GM18907 (cell line): ENCODE results near the gene PRPF38B.
"Not testable (repeated sequence)": the region's sequence is repeated elsewhere in the genome, so short reads cannot be mapped to it uniquely, and the experiment has no call there.

ENCODE experiments used
- ATAC-seq: cut with Tn5 transposase; IDR thresholded peaks from one replicate; pipeline ENCODE4 v1.9.1; 2021; ENCODE audit warnings: mild to moderate bottlenecking, moderate library complexity; ENCODE audit not compliant: unreplicated experiment

The PRPF38B gene

DNA sequence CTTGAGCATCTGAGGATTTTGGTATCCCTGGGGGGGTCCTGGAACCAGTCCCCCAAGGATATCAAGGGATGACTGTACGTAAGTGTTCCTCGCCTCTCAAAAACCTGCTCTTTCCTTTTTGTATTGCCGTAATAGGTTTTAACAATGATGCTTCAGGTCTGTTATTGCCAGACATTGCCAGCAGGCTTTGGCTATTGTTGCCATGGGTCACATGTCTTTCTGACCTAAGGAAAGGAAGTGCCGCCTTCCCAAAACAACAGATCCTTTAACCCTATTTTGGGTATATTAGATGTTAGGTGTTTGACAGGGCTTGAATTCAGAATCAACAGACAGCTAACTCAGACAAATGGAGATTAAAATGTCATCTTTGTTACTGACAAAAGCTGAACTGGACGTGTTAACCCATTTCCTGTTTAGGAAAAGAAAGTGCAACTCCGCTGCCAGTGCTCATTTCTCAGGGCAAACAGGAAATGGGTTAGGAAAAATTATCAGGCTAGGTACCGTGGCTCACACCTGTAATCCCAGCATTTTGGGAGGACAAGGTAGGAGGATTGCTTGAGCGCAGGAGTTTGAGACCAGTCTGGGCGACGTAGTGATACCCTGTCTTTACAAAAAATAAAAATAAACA, 12.4 kb upstream of the PRPF38B start:
- no peak for ATAC-seq

DNA sequence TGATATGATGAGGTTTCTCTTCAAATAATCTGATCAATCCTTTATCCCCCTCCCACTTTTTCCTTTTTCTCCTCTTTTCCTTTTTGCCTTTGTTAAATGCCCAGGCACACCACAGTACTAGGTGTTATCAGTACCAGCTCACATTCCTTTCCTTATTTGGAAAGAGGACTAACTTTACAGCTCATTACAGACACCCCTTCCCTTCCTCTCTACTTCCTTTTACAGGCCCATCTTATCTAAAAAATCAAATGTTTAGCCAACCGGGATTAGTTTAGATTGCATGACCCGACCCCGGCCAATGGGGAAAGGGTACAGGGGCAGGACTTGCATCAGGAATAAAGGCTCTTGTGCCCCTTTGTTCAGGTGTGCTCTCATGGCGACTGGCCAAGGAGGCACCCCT, 10.4 kb upstream of the PRPF38B start:
- ATAC-seq: not testable (repeated sequence)

DNA sequence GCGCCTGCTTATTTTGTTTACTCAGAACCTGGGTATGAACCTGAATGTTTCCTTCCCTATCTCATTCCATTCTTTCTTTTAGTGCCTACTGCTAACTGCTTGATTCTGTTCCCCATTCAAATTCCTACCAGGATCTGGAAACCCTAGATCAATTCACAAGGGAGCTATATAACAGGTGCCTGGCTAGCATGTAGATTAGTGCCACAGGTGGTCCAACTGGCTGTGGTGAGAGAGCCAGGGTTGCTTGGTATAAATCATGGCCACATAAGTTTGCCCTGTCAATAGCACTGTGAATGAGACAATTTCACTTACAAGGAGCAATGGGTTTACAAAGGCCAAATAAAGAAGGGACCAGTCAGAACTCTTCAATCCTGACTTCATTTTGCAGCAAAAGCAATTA, 6.6 kb upstream of the PRPF38B start:
- no peak for ATAC-seq

- ATAC-seq: no peak
Observed at GRCh38 chr1:108686614-108687313, 5.3 kb upstream of the PRPF38B start.

- ATAC-seq: peak; percentile 9
Observed at GRCh38 chr1:108691128-108691941, 775 bp upstream of the PRPF38B start.

DNA sequence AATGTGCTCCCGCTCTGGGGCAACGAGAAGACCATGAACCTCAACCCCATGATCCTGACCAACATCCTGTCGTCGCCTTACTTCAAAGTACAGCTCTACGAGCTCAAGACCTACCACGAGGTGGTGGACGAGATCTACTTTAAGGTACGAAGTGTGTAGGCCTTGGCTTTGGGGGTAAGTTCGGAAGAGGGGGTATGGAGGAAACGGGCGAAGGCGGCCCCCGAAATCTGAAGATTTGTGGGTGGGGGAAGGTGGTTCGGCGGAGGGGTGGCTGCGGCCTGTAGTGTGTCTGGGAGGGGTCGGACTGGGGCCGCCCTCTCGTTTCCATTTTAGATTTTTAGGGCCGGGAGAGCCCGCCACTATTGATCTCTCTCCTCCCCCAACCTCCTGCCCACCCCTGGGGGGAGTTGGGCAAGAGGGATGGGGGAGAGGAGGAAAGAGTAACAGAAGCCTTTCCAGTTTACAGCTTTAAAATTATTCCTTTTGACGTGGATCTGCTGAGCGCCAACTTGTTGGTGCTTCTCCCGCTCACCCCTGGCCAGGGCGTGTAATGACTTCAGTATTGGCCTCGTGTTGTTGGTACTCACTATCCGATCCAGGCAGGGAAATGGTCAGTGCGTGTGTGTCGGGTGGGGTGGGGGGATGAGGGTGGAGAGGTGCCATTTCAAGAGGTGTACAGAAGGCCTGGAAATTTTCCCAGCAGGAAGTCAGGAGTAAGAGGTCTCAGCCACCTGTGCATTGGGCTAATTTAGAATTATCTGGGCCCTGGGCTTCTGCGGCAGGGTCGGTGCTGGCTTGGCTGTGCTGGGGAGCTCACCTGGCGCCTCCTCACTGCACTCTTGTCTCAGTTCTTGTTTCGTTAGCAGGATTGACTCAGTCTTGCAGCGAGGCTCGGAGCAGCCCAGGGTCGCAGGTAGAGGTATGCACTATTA, 880 bp downstream of the PRPF38B start:
- ATAC-seq: peak; percentile 53

DNA sequence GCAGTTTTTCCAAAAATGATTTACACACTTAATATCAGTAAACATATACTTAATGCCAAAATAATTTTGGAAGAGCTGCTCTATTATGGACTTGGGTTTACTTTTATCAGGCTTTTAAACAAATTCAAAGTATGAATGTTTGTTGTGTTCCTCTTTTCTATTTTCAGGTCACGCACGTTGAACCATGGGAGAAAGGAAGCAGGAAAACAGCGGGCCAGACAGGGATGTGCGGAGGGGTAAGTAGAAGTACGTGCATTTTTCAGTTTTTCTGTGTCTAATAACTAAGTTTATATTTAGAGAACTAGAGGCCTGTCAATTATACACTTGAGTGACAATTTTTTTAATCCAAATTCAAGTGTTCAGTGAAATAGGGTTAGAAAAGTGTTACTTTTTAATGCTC, 3.4 kb downstream of the PRPF38B start:
- ATAC-seq: no peak

DNA sequence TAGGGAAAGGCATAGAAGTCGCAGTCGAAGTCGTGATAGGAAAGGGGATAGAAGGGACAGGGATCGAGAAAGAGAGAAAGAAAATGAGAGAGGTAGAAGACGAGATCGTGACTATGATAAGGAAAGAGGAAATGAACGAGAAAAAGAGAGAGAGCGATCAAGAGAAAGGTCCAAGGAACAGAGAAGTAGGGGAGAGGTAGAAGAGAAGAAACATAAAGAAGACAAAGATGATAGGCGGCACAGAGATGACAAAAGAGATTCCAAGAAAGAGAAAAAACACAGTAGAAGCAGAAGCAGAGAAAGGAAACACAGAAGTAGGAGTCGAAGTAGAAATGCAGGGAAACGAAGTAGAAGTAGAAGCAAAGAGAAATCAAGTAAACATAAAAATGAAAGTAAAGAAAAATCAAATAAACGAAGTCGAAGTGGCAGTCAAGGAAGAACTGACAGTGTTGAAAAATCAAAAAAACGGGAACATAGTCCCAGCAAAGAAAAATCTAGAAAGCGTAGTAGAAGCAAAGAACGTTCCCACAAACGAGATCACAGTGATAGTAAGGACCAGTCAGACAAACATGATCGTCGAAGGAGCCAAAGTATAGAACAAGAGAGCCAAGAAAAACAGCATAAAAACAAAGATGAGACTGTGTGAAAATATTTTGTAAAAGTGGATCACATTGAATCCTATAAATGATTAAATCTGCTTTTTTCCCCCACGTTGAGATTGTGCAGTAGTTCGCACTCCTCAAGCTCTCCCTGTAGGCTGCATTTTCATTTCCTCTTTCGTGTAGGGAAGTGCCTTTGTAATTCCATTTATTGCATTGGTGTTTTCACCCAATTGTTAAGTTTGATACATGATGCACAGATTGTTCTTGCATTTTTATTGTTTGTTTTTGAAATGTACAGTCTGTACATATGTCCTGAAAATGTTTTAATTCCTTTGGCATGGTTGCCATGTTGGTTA, 7.5 kb downstream of the PRPF38B start:
- no peak for ATAC-seq

- ATAC-seq: no peak
Observed at GRCh38 chr1:108701176-108701849, 9.2 kb downstream of the PRPF38B start.

GRCh38 chr1:108702109-108702508, 10.0 kb downstream of the PRPF38B start:
- not testable (repeated sequence) for ATAC-seq

DNA sequence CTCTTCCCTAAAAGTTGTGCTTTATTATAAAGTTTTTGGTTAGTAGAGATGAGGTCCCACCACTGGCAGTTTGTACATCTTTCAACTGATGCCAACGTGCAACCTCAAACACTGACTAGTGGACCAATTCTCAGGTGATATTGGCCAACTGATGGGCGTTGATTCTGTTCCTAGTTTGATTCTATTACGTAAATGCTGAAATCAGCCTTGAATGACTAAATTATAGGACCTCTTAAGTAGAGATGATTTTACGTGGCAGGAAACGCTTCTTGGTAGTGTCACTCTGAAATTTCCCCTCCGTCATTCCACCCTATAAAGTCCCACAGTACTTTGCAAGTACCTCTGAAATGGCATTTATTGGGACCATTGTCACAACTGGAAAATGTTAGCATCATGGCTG, 11.8 kb downstream of the PRPF38B start:
- no peak for ATAC-seq

- no peak for ATAC-seq
Observed at GRCh38 chr1:108704496-108704895, 12.4 kb downstream of the PRPF38B start.

GRCh38 chr1:108706643-108707042, 14.5 kb downstream of the PRPF38B start:
- no peak for ATAC-seq

GRCh38 chr1:108708691-108709660, 16.9 kb downstream of the PRPF38B start:
- no peak for ATAC-seq

GRCh38 chr1:108712606-108713150, 20.6 kb downstream of the PRPF38B start, which contains the start of gene FNDC7:
Gene FNDC7 (plus strand): TSS chr1:108712908. CDS start chr1:108712934, 26 bp downstream.
- ATAC-seq: no peak

- ATAC-seq: no peak
Observed at GRCh38 chr1:108715932-108716331, 23.8 kb downstream of the PRPF38B start.

GRCh38 chr1:108716437-108717230, 24.5 kb downstream of the PRPF38B start:
- ATAC-seq: no peak
